Lower lobe of right lung (tissue), 2 donors: Measurements from ENCODE around the gene OPTC. TPM values are rescaled to one million over a fixed set of nuclear protein-coding genes. Genes with fewer than 3 reads are reported as not detected.

Source experiments
- ATAC-seq, 2 donors: fragments of 200-7000 bp; cut with Tn5 transposase; one replicate each; pipeline ENCODE4 v1.9.1; 2020 to 2022; ENCODE audit warnings: mild to moderate bottlenecking in 2 of 2, moderate library complexity in 2 of 2
- DNase-seq: peaks from one replicate; pipeline ENCODE4 v3.0.0-alpha.2; 2020
- H3K27ac ChIP-seq: fragments of 200-600 bp; one replicate; pipeline ENCODE4 v1.8.0; 2022
- H3K27me3 ChIP-seq: fragments of 200-600 bp; one replicate; pipeline ENCODE4 v1.8.0; 2022; ENCODE audit warnings: low read depth
- H3K36me3 ChIP-seq: fragments of 200-600 bp; one replicate; pipeline ENCODE4 v1.8.0; 2022; ENCODE audit warnings: mild to moderate bottlenecking
- H3K4me1 ChIP-seq: fragments of 200-600 bp; one replicate; pipeline ENCODE4 v1.8.0; 2022
- H3K4me3 ChIP-seq: fragments of 200-600 bp; one replicate; pipeline ENCODE4 v1.8.0; 2022; ENCODE audit warnings: mild to moderate bottlenecking
- H3K9me3 ChIP-seq: fragments of 200-600 bp; one replicate; pipeline ENCODE4 v1.8.0; 2022
- intact Hi-C: fragments of 100-400 bp; cut with DNase I; formaldehyde crosslinking; loops from one replicate; pipeline ENCODE4 v1.11.0; 2022
- total RNA-seq: library from RNA; stranded (reverse); fragmentation: NEBNext Ultra II Directional; extraction: Animal tissue kit (Norgen Biotek cat#: 25700); gene quantifications from one replicate; pipeline ENCODE4 v1.2.1, GENCODE V29; 2021
- TF ChIP-seq, protein P1 (sequence below): fragments of 200-600 bp; IDR thresholded peaks from one replicate; pipeline ENCODE4 v1.8.0; 2022; ENCODE audit warnings: antibody characterized with exemption, mild to moderate bottlenecking
- donor health status: DM: no; HTN: yes; CAD: no; lungs with severe emphysema.

The OPTC gene
- total RNA-seq, 1 donor from 2014 or later: not detected

DNA sequence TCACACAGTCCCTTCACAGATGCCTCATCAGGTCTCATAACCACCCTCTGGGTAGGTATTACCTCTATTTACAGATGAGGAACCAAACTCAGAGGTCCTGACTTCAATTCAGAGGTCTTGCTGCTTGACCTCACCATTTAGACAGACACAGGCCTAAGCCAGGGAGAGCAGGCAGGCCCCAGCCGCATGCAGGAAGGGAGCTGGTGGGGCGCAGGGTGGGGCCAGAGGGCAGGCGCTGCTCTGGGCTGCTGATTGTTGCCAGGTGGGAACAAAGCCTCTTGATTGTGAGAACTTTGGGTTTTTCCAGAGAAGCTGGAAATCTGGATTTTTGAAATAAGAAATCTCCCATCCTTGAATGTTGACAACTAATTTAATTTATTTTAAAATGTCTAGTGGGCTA is 38.2 kb upstream of the OPTC start:
- Histone ChIP-seq H3K9me3 (no peaks in the 10 kb centered on the region), H3K4me1 (peaks cover under 1% of the 10 kb centered on the region), H3K36me3 (no peaks in the 10 kb centered on the region), H3K4me3 (no peak overlapping the region), H3K27me3 (no peaks in the 10 kb centered on the region), H3K27ac (no peak overlapping the region)
- no peak for DNase-seq
- no peak for ATAC-seq
- intact Hi-C loops: no loop called here
- TF ChIP-seq, protein P1, sequence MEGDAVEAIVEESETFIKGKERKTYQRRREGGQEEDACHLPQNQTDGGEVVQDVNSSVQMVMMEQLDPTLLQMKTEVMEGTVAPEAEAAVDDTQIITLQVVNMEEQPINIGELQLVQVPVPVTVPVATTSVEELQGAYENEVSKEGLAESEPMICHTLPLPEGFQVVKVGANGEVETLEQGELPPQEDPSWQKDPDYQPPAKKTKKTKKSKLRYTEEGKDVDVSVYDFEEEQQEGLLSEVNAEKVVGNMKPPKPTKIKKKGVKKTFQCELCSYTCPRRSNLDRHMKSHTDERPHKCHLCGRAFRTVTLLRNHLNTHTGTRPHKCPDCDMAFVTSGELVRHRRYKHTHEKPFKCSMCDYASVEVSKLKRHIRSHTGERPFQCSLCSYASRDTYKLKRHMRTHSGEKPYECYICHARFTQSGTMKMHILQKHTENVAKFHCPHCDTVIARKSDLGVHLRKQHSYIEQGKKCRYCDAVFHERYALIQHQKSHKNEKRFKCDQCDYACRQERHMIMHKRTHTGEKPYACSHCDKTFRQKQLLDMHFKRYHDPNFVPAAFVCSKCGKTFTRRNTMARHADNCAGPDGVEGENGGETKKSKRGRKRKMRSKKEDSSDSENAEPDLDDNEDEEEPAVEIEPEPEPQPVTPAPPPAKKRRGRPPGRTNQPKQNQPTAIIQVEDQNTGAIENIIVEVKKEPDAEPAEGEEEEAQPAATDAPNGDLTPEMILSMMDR: no peak

DNA sequence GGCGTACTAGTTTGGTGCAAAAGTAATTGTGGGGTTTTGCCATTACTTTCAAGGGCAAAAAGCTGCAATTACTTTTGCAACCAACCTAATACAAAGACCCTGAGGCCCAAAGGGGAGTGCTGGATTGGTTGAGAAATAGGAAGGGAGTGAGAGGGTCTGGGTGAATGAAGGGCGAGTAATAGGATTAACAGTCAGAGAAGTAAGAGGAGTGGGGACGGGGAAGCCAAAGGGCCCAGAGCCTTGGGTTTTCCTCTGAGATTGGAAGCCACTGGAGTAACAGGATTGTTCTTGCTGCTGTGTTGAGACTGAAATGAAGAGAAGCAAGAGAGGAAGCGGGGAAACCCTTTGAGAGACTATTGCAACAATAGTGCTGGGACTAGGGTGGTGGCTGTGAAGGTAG is 37.4 kb upstream of the OPTC start:
- intact Hi-C loops: no loop called here
- Histone ChIP-seq H3K4me1 (no peaks in the 10 kb centered on the region), H3K27ac (no peak overlapping the region), H3K4me3 (no peak overlapping the region), H3K36me3 (no peaks in the 10 kb centered on the region), H3K9me3 (no peaks in the 10 kb centered on the region), H3K27me3 (no peaks in the 10 kb centered on the region)
- ATAC-seq (no peak), DNase-seq (no peak)
- TF ChIP-seq, protein P1: no peak

DNA sequence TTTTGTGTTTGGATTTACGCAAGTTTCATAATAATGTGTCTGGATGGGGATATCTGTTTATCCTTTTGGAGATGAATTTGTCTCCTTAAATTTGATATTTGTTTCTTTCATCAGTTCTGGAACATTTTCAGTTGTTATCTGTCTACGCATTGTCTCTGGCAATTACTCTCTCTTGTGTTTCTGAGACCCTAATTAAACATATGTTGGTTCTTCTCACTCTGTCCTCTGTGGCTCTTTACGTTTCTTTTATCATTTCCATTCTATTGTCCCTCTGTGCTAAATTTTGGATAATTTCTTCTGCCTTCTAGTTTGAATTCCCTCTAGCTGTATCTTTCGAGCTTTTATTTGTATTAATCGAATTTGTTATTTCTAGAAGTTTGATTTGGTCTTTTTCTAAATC is 35.9 kb upstream of the OPTC start:
- intact Hi-C loops: no loop called here
- peaks cover 7% of the 10 kb centered on the region for H3K4me1 ChIP-seq
- ATAC-seq (no peak), DNase-seq (no peak)
- TF ChIP-seq, protein P1: no peak
- H3K36me3 ChIP-seq: no peaks in the 10 kb centered on the region
- H3K27ac ChIP-seq: no peak overlapping the region
- no peaks in the 10 kb centered on the region for H3K27me3 ChIP-seq
- H3K9me3 ChIP-seq: no peaks in the 10 kb centered on the region
- H3K4me3 ChIP-seq: no peak overlapping the region

DNA sequence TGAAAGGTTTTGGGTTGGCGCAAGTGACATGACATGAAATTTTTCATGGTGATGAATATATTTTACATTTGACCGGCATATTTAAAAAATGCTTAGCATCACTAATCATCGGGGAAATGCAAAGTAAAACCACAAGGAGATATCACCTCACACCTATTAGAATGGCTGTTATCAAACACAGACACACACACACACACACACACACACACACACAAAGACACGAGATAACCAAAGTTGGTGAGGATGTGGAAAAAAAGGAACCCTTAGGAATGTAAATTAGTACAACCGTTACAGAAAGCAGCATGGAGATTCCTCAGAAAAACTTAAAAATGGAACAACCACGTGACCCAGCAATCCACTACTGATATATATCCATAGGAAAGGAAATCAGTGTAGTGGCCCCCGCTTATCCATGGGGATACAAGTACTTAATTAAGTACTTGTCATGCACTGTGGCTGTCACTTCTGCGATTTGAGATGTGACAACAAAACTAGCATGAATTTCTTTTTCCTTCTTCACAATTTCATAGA is 34.2 kb upstream of the OPTC start:
- intact Hi-C loops: no loop called here
- Histone ChIP-seq H3K4me3 (no peak overlapping the region), H3K4me1 (peaks cover 8% of the 10 kb centered on the region), H3K9me3 (no peaks in the 10 kb centered on the region), H3K36me3 (no peaks in the 10 kb centered on the region), H3K27ac (no peak overlapping the region), H3K27me3 (no peaks in the 10 kb centered on the region)
- ATAC-seq (no peak), DNase-seq (no peak)
- TF ChIP-seq, protein P1: no peak

DNA sequence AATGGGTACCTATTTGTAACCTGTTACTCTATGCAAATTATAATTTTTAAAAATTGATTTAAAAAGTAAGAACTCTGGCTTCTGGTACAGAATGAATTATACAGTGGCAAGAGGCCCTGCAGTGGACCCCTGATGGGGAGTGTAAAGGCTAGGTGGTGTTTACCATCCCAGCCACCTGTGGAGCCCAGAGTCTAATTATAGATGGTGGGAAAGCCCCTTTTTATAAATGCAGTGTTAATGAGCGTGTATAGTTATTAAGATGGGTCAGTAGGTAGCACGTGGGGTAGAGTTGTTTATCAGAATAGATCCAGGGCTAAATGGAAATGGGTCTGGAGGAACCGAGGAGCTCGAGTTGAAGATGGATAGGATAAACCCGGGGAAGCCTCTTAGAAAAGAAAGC is 32.2 kb upstream of the OPTC start:
- DNase-seq (no peak), ATAC-seq (no peak)
- intact Hi-C loops: no loop called here
- Histone ChIP-seq H3K36me3 (no peaks in the 10 kb centered on the region), H3K9me3 (no peaks in the 10 kb centered on the region), H3K4me3 (no peak overlapping the region), H3K4me1 (peaks cover 24% of the 10 kb centered on the region), H3K27ac (no peak overlapping the region), H3K27me3 (no peaks in the 10 kb centered on the region)
- TF ChIP-seq, protein P1: no peak

DNA sequence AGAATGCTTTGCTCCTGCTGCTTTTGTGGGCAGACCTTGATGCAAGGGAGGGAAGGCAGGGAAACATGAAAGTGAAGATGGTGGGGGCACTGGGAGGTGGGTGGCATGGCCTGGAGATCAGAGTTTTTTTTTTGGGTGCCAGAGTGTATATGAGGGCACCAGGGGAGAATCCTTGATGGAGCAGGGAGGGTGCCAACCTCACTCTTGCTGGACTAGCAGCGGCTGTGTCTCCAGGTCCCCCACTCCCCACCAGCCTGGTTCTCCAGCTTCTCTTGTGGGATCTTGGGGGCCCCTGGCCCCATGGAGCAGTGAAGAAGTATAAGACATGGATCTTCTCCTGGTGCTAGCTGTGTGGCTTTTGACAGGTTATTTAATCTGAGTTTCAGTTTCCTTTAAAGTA is 31.8 kb upstream of the OPTC start:
- no peak for ATAC-seq

More for the DNA sequence above, 31.8 kb upstream of the OPTC start:
- no peak for DNase-seq
- Histone ChIP-seq H3K27me3 (no peaks in the 10 kb centered on the region), H3K4me3 (no peak overlapping the region), H3K9me3 (no peaks in the 10 kb centered on the region), H3K36me3 (no peaks in the 10 kb centered on the region), H3K27ac (no peak overlapping the region), H3K4me1 (peaks cover 28% of the 10 kb centered on the region)
- intact Hi-C loops: no loop called here
- TF ChIP-seq, protein P1: no peak
